OCI-LY3 (cell line): ENCODE data around the gene TBL1XR1.

Source experiments
- H2AFZ ChIP-seq: fragments of 200-600, 300-600 bp; shearing (Covaris generic); 2 replicates; pipeline ENCODE4 v1.6.0; 2014; ENCODE audit warnings: antibody characterized with exemption, low read depth, low read length
- H3K27ac ChIP-seq: fragments of 200-600, 300-600 bp; sonication (generic); 2 replicates; pipeline ENCODE4 v1.5.1; 2014; ENCODE audit warnings: mild to moderate bottlenecking, low read length, moderate library complexity, mixed read lengths
- H3K27me3 ChIP-seq: fragments of 200-600, 300-600 bp; sonication (generic); 2 replicates; pipeline ENCODE4 v1.6.1; 2014; ENCODE audit warnings: low read depth, low read length, mixed read lengths
- H3K36me3 ChIP-seq: fragments of 200-600, 300-600 bp; sonication (generic); replicated peaks from 2 replicates; pipeline ENCODE3; 2014; ENCODE audit warnings: low read depth, low read length, mixed read lengths
- H3K4me1 ChIP-seq: fragments of 300-600, 200-600 bp; sonication (generic); 2 replicates; pipeline ENCODE4 v1.6.1; 2014; ENCODE audit warnings: low read length, mixed read lengths
- H3K4me2 ChIP-seq: fragments of 200-600, 300-600 bp; sonication (generic); 2 replicates; pipeline ENCODE4 v1.6.1; 2014; ENCODE audit warnings: low read length, mixed read lengths
- H3K4me3 ChIP-seq: fragments of 300-600, 200-600 bp; sonication (generic); 2 replicates; pipeline ENCODE4 v1.5.1; 2014; ENCODE audit warnings: antibody characterized with exemption, mild to moderate bottlenecking, low read length, moderate library complexity
- H3K79me2 ChIP-seq: fragments of 300-600, 200-600 bp; shearing (Covaris generic); 2 replicates; pipeline ENCODE4 v1.6.1; 2014; ENCODE audit warnings: mild to moderate bottlenecking, low read length, mixed read lengths
- H3K9ac ChIP-seq: fragments of 300-600, 200-600 bp; shearing (Covaris generic); 2 replicates; pipeline ENCODE4 v1.6.0; 2014; ENCODE audit warnings: mild to moderate bottlenecking, low read length, moderate library complexity
- H3K9me3 ChIP-seq: fragments of 200-600, 300-600 bp; shearing (Covaris generic); 2 replicates; pipeline ENCODE4 v1.6.1; 2014; ENCODE audit warnings: low read length, mixed read lengths; ENCODE audit not compliant: insufficient read depth
- H4K20me1 ChIP-seq: fragments of 200-600, 300-600 bp; sonication (generic); 2 replicates; pipeline ENCODE4 v1.6.1; 2016; ENCODE audit warnings: low read length, mixed read lengths; ENCODE audit not compliant: insufficient read depth
- EZH2phosphoT487 ChIP-seq: fragments of 200-600 bp; shearing (Covaris generic); IDR thresholded peaks from 2 replicates; pipeline ENCODE4 v1.6.1; 2018; ENCODE audit warnings: antibody characterized with exemption, mixed run types, low read depth
- TF ChIP-seq, protein P1 (sequence below): fragments of 200-600, 300-600 bp; sonication (generic); IDR thresholded peaks from 2 replicates; pipeline ENCODE4 v1.5.1; 2014; ENCODE audit warnings: antibody characterized with exemption, low read length, low read depth

The TBL1XR1 gene

DNA sequence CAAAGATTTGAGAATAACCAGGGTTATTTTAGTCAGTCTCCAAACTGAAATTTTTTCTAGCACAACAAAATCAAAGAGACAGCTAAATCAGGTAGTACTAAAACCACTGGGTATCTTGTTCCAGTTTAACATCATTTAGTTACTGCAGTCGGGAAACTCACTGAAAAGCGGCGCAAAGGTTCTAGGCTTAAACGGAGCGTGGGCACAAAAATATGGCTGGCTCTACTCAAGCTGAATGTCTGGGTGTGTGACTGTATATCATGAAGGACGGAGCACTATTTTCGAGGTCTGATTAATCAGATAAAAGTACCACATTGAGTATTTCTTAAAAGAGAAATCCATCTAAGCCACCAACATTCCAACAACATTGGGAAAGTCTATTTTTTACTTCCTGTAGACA is 152.1 kb downstream of the TBL1XR1 start:
- peaks cover 81% of the 10 kb centered on the region for H3K36me3 ChIP-seq
- H3K27ac ChIP-seq = no peak overlapping the region
- H3K9me3 ChIP-seq = no peaks in the 10 kb centered on the region
- no peak overlapping the region for H2AFZ ChIP-seq
- peaks cover 20% of the 10 kb centered on the region for H3K4me1 ChIP-seq
- no peak overlapping the region for H3K4me2 ChIP-seq
- no peaks in the 10 kb centered on the region for H3K27me3 ChIP-seq
- H3K79me2 ChIP-seq = peaks cover 14% of the 10 kb centered on the region
- TF ChIP-seq, protein P1, sequence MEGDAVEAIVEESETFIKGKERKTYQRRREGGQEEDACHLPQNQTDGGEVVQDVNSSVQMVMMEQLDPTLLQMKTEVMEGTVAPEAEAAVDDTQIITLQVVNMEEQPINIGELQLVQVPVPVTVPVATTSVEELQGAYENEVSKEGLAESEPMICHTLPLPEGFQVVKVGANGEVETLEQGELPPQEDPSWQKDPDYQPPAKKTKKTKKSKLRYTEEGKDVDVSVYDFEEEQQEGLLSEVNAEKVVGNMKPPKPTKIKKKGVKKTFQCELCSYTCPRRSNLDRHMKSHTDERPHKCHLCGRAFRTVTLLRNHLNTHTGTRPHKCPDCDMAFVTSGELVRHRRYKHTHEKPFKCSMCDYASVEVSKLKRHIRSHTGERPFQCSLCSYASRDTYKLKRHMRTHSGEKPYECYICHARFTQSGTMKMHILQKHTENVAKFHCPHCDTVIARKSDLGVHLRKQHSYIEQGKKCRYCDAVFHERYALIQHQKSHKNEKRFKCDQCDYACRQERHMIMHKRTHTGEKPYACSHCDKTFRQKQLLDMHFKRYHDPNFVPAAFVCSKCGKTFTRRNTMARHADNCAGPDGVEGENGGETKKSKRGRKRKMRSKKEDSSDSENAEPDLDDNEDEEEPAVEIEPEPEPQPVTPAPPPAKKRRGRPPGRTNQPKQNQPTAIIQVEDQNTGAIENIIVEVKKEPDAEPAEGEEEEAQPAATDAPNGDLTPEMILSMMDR = no peak
- no peak for TF ChIP-seq EZH2phosphoT487
- H3K4me3 ChIP-seq = no peak overlapping the region
- H3K9ac ChIP-seq = no peak overlapping the region
- H4K20me1 ChIP-seq = peaks cover 6% of the 10 kb centered on the region; the same call in 1 of the 2 replicates

DNA sequence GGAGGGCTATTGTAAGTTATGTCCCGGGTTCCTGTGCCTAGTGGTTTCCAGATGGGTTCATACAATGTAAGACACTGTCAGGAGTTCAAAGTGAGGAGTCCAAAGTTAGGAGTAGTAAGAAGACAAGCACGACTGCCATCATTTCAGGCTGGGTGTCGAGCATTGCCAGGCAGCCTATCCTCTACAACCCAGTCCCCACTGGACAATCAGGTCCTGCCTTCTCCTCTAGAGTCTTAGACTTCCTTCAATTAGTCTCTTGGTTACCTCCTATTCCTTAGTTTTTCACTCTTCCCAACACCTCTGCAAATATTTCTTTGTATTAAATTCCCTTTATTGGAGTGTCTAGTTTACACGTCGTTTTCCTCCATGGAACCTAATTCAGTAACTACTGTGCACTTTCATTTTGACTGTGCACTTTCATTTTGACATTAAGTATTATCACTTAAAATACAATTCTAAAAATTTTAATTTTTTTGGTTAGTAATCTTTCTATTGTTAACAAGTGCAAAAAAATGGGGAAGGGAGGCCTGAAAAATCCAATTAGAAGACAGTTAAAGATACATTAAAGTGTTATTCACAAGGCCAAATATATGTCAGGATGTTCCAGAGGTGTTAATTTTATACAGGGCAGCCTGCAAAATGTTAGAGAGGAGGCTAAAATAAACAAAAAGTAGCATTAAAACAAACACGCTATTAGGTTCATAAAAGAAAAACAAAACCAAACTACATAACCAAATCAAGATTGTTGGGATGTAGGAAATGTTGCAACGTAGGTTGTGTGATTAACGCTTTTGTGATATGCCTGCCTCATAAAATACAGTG is 155.3 kb downstream of the TBL1XR1 start:
- no peak overlapping the region for H2AFZ ChIP-seq
- peaks cover 14% of the 10 kb centered on the region; the same call in 1 of the 2 replicates for H4K20me1 ChIP-seq
- no peak overlapping the region for H3K9ac ChIP-seq
- no peaks in the 10 kb centered on the region for H3K9me3 ChIP-seq
- H3K4me2 ChIP-seq = peak overlapping the region; percentile 30
- no peaks in the 10 kb centered on the region for H3K27me3 ChIP-seq
- peak overlapping the region; percentile 15 for H3K27ac ChIP-seq
- H3K4me1 ChIP-seq = peaks cover 20% of the 10 kb centered on the region
- H3K4me3 ChIP-seq = no peak overlapping the region
- H3K36me3 ChIP-seq = peaks cover 74% of the 10 kb centered on the region
- peaks cover 18% of the 10 kb centered on the region for H3K79me2 ChIP-seq
- no peak for TF ChIP-seq EZH2phosphoT487
- TF ChIP-seq, protein P1 = no peak

DNA sequence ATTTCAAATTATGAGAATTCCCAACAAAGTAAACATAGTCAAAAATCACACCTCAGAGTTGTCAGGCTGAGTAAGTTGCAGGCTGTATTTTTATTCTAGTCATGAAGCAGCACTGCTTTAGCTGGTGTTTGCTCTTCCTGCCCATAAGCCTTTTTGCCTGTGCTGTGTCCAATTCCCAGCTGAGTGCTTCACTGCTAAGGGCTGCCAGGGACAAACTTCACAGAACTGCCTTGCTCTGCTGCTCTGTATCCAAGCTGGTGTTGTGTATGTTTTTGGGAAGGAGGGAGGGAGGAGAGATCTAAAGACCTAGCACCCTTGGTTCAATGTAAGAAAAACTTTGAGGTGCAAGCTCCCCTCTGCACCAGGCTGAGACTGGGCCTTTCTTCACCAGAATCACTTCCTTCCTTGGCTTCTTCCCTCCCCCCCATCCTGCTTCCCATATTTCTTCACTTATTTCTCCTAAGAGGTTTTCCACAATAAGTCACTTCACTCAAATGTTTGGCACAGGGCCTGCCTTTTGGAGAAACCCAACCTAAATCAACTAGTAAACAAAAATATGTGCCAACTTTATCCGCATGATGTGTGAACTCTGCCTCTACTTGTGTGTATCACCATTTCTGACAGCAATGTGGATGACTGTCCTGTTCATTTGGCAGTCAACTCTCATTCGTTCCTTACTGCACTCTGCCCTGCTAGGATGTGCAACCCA is 156.1 kb downstream of the TBL1XR1 start:
- H4K20me1 ChIP-seq = peaks cover 14% of the 10 kb centered on the region; the same call in 1 of the 2 replicates
- H3K36me3 ChIP-seq = peaks cover 74% of the 10 kb centered on the region
- H3K4me2 ChIP-seq = no peak overlapping the region
- H3K9me3 ChIP-seq = no peaks in the 10 kb centered on the region
- H3K4me3 ChIP-seq = no peak overlapping the region
- peaks cover 20% of the 10 kb centered on the region for H3K4me1 ChIP-seq
- TF ChIP-seq, protein P1 = no peak
- TF ChIP-seq EZH2phosphoT487 = no peak
- no peaks in the 10 kb centered on the region for H3K27me3 ChIP-seq
- peaks cover 18% of the 10 kb centered on the region for H3K79me2 ChIP-seq
- peak overlapping the region; percentile 15 for H3K27ac ChIP-seq
- no peak overlapping the region for H2AFZ ChIP-seq
- no peak overlapping the region for H3K9ac ChIP-seq
